K562 (cell line): Measurements from ENCODE around the gene APPBP2.

Source experiments
- CBFB ChIP-seq: sonication (generic); formaldehyde crosslinking; IDR thresholded peaks from 2 replicates; pipeline ENCODE4 v1.4.0; 2020; ENCODE audit warnings: mild to moderate bottlenecking, missing genetic modification reagents
- CBX3 ChIP-seq, 2 experiments: IDR thresholded peaks; 1 replicate in 1 of 2; 2 replicates in 1 of 2; pipeline ENCODE4 v1.6.1; 2012; ENCODE audit warnings: inconsistent platforms in 2 of 2, low read length in 2 of 2, borderline replicate concordance in 1 of 2, control low read depth in 1 of 2
- CTCF ChIP-seq, 3 experiments: IDR thresholded peaks in 2 of 3; conservative IDR thresholded peaks in 1 of 3; 2 replicates each; pipeline ENCODE4 v1.5.1; 2011 to 2012; ENCODE audit warnings: low read length in 3 of 3, mild to moderate bottlenecking in 3 of 3, control low read depth in 2 of 3, improper control_type of control experiment in 1 of 3, inconsistent platforms in 1 of 3, low read depth in 1 of 3, mixed read lengths in 1 of 3, moderate library complexity in 1 of 3; ENCODE audit not compliant: insufficient read depth in 2 of 3
- EP300 ChIP-seq: IDR thresholded peaks from 2 replicates; pipeline ENCODE4 v1.6.1; 2012; ENCODE audit warnings: low read length, improper control_type of control experiment
- FOXA1 ChIP-seq: fragments of 450-650 bp; IDR thresholded peaks from 2 replicates; pipeline ENCODE4 v1.6.1; 2016; ENCODE audit warnings: mild to moderate bottlenecking, borderline replicate concordance
- HDAC1 ChIP-seq, 2 experiments: fragments of 450-650 bp; IDR thresholded peaks; 2 replicates each; pipeline ENCODE4 v1.6.1; 2016 to 2017; ENCODE audit warnings: inconsistent platforms in 1 of 2, mild to moderate bottlenecking in 1 of 2, moderate library complexity in 1 of 2
- IRF2 ChIP-seq: sonication (generic); formaldehyde crosslinking; IDR thresholded peaks from 2 replicates; pipeline ENCODE4 v1.8.1; 2022; ENCODE audit warnings: mild to moderate bottlenecking, missing genetic modification reagents
- IRF9 ChIP-seq: fragments of 450-650 bp; IDR thresholded peaks from 2 replicates; pipeline ENCODE4 v1.6.1; 2016; ENCODE audit warnings: missing biosample characterization, missing genetic modification characterization
- MECOM ChIP-seq: fragments of 250-450 bp; sonication (Bioruptor Pico); IDR thresholded peaks from 2 replicates; pipeline ENCODE4 v1.8.0; 2022; ENCODE audit warnings: inconsistent platforms
- PML ChIP-seq: IDR thresholded peaks from 2 replicates; pipeline ENCODE4 v1.6.1; 2012; ENCODE audit warnings: low read length, inconsistent platforms
- RAD21 ChIP-seq, 2 experiments: fragments of 250-450 bp in 1 of 2; fragments of 450-650 bp in 1 of 2; sonication (Bioruptor Pico) in 1 of 2; formaldehyde crosslinking in 1 of 2; IDR thresholded peaks in 1 of 2; conservative IDR thresholded peaks in 1 of 2; 2 replicates each; pipeline versions ENCODE4 v1.4.0 to v1.8.0; 2020 to 2022; ENCODE audit warnings: mild to moderate bottlenecking in 2 of 2, moderate library complexity in 1 of 2
- SMARCE1 ChIP-seq: fragments of 450-650 bp; IDR thresholded peaks from 2 replicates; pipeline ENCODE4 v1.7.1; 2016; ENCODE audit warnings: mild to moderate bottlenecking
- STAG1 ChIP-seq: sonication (generic); formaldehyde crosslinking; IDR thresholded peaks from 2 replicates; pipeline ENCODE4 v1.5.0; 2020; ENCODE audit warnings: missing genetic modification reagents, borderline replicate concordance
- ZNF212 ChIP-seq: fragments of 450-650 bp; formaldehyde crosslinking; IDR thresholded peaks from 2 replicates; pipeline ENCODE4 v1.4.0; 2020; ENCODE audit warnings: mild to moderate bottlenecking

- TF ChIP-seq HDAC1 (IDR thresholded peaks at IDR 0.05): no peak
- no peak for TF ChIP-seq RAD21 (CRISPR knock-in tag; conservative IDR thresholded peaks at IDR 0.05 in 1 of 2, IDR thresholded peaks at IDR 0.05 in 1 of 2)
- TF ChIP-seq CTCF (IDR thresholded peaks at IDR 0.05 in 2 of 3, conservative IDR thresholded peaks at IDR 0.05 in 1 of 3; ENCODE audit: insufficient read depth in 2 of 3, low read depth in 1 of 3, low read length in 3 of 3): no peak
- no peak for TF ChIP-seq STAG1
- no peak for TF ChIP-seq CBFB
- no peak for TF ChIP-seq MECOM (CRISPR knock-in tag)
- no peak for TF ChIP-seq FOXA1
- no peak for TF ChIP-seq EP300
- TF ChIP-seq ZNF212: no peak
- no peak for TF ChIP-seq PML
- no peak for TF ChIP-seq SMARCE1
- TF ChIP-seq IRF2 (CRISPR knock-in tag): no peak
- no peak for TF ChIP-seq IRF9 (tag)
- TF ChIP-seq CBX3 (IDR thresholded peaks at IDR 0.05; ENCODE audit: borderline replicate concordance in 1 of 2, low read length in 2 of 2): no peak
These were observed 8.0 kb upstream of the APPBP2 start for GRCh38 chr17:60534010-60534555.
